ENCODE measurements around the gene MORN5. TPM values are rescaled to one million over a fixed set of nuclear protein-coding genes. Genes with fewer than 3 reads are reported as not detected.

The MORN5 gene
- total RNA-seq, 1 donor from 2014 or later, result 0.57 TPM

DNA sequence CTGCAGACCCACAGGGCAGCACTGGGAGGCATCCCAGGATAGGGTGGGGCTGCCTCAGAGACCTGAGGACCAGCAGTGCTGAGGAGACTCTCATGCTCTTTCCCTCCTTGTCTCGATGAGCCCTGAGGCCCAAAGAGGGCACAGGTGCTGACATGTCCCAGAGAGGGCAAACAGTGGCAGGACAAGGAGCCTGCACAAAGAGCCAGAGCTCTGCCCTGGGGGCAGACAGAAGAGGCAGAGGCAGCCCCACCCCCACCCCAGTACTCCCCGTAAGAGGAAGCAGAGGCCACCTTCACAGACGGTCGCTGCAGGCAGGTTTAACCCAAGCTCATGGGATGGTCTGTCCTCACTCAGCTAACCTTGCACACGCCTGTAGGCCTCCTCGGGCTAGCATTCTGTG, 37.2 kb upstream of the MORN5 start:
- Mint-ChIP-seq H3K27ac (no peak overlapping the region), H3K4me3 (ENCODE audit: low read depth) (no peak overlapping the region)

DNA sequence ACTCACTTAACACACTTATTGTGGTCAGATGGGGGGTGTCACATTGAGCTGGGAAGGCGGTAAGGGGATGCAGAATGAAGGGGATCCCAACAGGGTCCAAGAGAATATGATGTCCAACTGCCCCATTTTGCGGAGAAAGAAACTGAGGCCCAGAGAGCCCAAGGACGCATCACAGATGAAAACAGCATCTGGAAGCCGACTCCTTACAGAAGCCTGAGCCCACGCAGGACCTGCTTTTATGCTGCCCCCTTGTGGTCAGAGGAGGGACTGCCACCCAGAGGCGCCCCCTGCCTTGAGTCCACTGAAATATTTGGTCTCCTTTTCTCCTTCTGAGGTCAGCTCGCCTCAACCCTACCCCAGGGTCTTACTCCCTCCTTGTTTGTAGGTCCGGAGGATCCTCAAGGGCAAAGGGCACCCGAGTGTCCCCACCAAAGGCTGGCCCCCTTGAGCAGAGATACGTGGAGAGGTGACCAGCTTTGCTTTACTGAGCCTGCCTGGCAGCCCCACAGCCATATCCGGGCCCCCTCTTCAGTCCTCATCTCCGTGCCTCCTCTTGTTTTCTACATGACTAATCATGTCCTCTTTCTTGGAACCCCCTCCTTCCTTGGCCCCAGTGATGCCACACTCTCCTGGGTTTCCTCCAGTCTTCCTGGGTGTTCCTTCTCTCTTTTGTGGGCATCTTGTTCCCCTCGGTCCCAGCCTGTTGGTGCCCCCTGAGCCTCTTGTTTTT, 36.6 kb upstream of the MORN5 start:
- H3K4me1 Mint-ChIP-seq (ENCODE audit: low read depth), result peaks cover 9% of the 10 kb centered on the region
- peak; percentile 69 for DNase-seq (ENCODE audit: low spot score, unreplicated experiment)
- no peak overlapping the region for H3K4me3 Mint-ChIP-seq (ENCODE audit: low read depth)
- H3K9me3 Mint-ChIP-seq (ENCODE audit: low read depth), result no peaks in the 10 kb centered on the region
- no peaks in the 10 kb centered on the region for H3K36me3 Mint-ChIP-seq (ENCODE audit: insufficient read depth)
- peaks cover 46% of the 10 kb centered on the region for H3K27me3 Mint-ChIP-seq
- TF ChIP-seq, protein P1, sequence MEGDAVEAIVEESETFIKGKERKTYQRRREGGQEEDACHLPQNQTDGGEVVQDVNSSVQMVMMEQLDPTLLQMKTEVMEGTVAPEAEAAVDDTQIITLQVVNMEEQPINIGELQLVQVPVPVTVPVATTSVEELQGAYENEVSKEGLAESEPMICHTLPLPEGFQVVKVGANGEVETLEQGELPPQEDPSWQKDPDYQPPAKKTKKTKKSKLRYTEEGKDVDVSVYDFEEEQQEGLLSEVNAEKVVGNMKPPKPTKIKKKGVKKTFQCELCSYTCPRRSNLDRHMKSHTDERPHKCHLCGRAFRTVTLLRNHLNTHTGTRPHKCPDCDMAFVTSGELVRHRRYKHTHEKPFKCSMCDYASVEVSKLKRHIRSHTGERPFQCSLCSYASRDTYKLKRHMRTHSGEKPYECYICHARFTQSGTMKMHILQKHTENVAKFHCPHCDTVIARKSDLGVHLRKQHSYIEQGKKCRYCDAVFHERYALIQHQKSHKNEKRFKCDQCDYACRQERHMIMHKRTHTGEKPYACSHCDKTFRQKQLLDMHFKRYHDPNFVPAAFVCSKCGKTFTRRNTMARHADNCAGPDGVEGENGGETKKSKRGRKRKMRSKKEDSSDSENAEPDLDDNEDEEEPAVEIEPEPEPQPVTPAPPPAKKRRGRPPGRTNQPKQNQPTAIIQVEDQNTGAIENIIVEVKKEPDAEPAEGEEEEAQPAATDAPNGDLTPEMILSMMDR (IDR thresholded peaks at IDR 0.05; ENCODE audit: unreplicated experiment), result peak; percentile 95
- no peak overlapping the region for H3K27ac Mint-ChIP-seq

More for the DNA sequence above, 37.2 kb upstream of the MORN5 start:
- Mint-ChIP-seq H3K9me3 (ENCODE audit: low read depth) (no peaks in the 10 kb centered on the region), H3K4me1 (ENCODE audit: low read depth) (peaks cover 9% of the 10 kb centered on the region), H3K27me3 (peaks cover 41% of the 10 kb centered on the region), H3K36me3 (ENCODE audit: insufficient read depth) (no peaks in the 10 kb centered on the region)
- DNase-seq (ENCODE audit: low spot score, unreplicated experiment), result no peak
- TF ChIP-seq, protein P1 (IDR thresholded peaks at IDR 0.05; ENCODE audit: unreplicated experiment), result no peak

DNA sequence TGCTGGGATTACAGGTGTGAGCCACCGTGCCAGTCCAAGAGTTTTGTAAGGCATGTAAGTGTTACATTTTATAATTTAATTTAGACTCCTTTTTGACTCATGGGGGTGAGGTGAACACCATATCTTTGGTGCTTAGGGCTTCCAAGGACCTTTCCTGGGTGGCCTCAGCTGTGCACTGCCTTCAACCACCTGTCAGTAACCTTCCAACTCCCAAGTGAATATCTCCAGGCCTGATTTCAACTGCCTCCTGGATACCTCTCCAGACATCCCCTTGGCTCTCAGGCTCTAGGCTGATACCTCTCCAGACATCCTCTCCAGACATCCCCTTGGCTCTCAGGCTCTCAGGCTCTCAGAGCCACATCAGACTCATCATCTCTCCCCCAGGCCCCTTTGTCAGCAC, 35.7 kb upstream of the MORN5 start:
- DNase-seq (ENCODE audit: low spot score, unreplicated experiment), result no peak
- H3K4me3 Mint-ChIP-seq (ENCODE audit: low read depth), result no peak overlapping the region
- peak overlapping the region; percentile 30 for H3K27ac Mint-ChIP-seq
- H3K36me3 Mint-ChIP-seq (ENCODE audit: insufficient read depth), result no peaks in the 10 kb centered on the region
- TF ChIP-seq, protein P1 (IDR thresholded peaks at IDR 0.05; ENCODE audit: unreplicated experiment), result no peak
- H3K27me3 Mint-ChIP-seq, result peaks cover 49% of the 10 kb centered on the region
- H3K4me1 Mint-ChIP-seq (ENCODE audit: low read depth), result peaks cover 9% of the 10 kb centered on the region
- no peaks in the 10 kb centered on the region for H3K9me3 Mint-ChIP-seq (ENCODE audit: low read depth)

DNA sequence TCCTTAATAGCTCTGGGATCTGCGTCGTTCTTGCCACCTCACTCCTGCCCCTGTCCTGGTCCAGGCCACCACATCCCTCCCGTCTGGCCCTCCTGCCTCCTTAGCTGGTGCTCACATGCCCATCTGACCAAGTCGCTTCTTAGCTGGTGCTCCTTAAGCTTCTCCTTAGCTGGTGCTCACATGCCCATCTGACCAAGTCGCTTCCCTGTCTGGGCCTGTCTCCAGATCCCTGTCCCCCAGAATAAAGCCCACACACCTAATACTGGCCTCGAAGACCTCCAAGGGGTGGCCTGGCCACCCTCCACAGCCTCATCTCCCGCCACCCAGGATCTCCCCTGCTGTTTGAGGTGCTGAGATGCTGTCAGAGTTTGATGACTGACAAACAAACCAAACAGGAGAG, 35.2 kb upstream of the MORN5 start:
- no peaks in the 10 kb centered on the region for H3K36me3 Mint-ChIP-seq (ENCODE audit: insufficient read depth)
- DNase-seq (ENCODE audit: low spot score, unreplicated experiment), result no peak
- H3K27ac Mint-ChIP-seq, result peak overlapping the region; percentile 30
- TF ChIP-seq, protein P1 (IDR thresholded peaks at IDR 0.05; ENCODE audit: unreplicated experiment), result no peak
- no peaks in the 10 kb centered on the region for H3K9me3 Mint-ChIP-seq (ENCODE audit: low read depth)
- peaks cover 9% of the 10 kb centered on the region for H3K4me1 Mint-ChIP-seq (ENCODE audit: low read depth)
- H3K4me3 Mint-ChIP-seq (ENCODE audit: low read depth), result no peak overlapping the region
- peaks cover 54% of the 10 kb centered on the region for H3K27me3 Mint-ChIP-seq

DNA sequence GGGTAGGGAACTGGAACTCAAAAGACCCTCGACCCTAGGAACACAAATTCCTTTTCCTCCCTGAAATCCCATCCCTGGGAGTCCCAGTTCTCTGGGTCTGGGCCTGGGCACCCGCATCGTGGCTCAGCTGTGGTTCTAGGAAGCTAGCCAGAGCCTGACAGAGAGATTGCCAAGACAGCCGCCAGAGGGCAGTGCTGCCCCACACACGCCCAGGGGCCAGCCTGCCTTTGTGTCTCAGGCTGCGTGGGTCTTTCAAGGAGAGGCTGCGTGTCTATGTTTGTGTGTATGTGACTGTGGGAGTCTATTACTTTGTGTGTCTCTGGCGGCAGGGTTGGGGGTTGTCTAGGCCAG, 34.6 kb upstream of the MORN5 start:
- Mint-ChIP-seq H3K27me3 (peaks cover 58% of the 10 kb centered on the region), H3K36me3 (ENCODE audit: insufficient read depth) (no peaks in the 10 kb centered on the region), H3K27ac (no peak overlapping the region), H3K9me3 (ENCODE audit: low read depth) (no peaks in the 10 kb centered on the region), H3K4me1 (ENCODE audit: low read depth) (peaks cover 9% of the 10 kb centered on the region), H3K4me3 (ENCODE audit: low read depth) (peak overlapping the region; percentile 48)
- peak; percentile 77 for DNase-seq (ENCODE audit: low spot score, unreplicated experiment)
- TF ChIP-seq, protein P1 (IDR thresholded peaks at IDR 0.05; ENCODE audit: unreplicated experiment), result peak; percentile 95

All from progenitor cell of endocrine pancreas (in vitro differentiated cells).